OCI-LY7 (cell line): ENCODE results near the gene HINFP. TPM values are rescaled to one million over a fixed set of nuclear protein-coding genes. Genes with fewer than 3 reads are reported as not detected.
A peak's percentile ranks its signal among the peaks of the same experiment; 100 is the strongest.

Experiments used
- BruUV-seq: library from RNA; stranded (reverse); fragments of 400-500 nt; replicated peaks from 2 replicates; lab custom pipeline; 2021; lab: Mats Ljungman, UMichigan
- CTCF ChIA-PET: fragments of 300-600 bp; sonication (Branson Sonifier 250); formaldehyde crosslinking; loops from one replicate; lab custom pipeline; 2022; ENCODE audit warnings: antibody characterized with exemption; ENCODE audit not compliant: unreplicated experiment; lab: Charles Lee
- POLR2A ChIA-PET: fragments of 300-600 bp; sonication (Branson Sonifier 250); formaldehyde crosslinking; loops from one replicate; lab custom pipeline; 2022; ENCODE audit warnings: antibody characterized with exemption; lab: Charles Lee
- DNase-seq: peaks from one replicate; pipeline ENCODE4 v3.0.0-alpha.2; 2015; ENCODE audit warnings: low spot score
- H2AFZ ChIP-seq: fragments of 200-600 bp; sonication (generic), shearing (Covaris generic); 2 replicates; pipeline ENCODE4 v1.6.1; 2014; ENCODE audit warnings: mild to moderate bottlenecking, antibody characterized with exemption, low read length, moderate library complexity
- H3K27ac ChIP-seq: fragments of 200-600 bp; sonication (generic); 2 replicates; pipeline ENCODE4 v1.5.1; 2014; ENCODE audit warnings: mixed run types, low read depth, mild to moderate bottlenecking, moderate library complexity, low read length, inconsistent platforms; ENCODE audit not compliant: poor library complexity, severe bottlenecking
- H3K36me3 ChIP-seq: fragments of 200-600 bp; sonication (generic); 2 replicates; pipeline ENCODE4 v1.6.1; 2014; ENCODE audit warnings: mild to moderate bottlenecking, antibody characterized with exemption, low read length, moderate library complexity, mixed read lengths; ENCODE audit not compliant: insufficient read depth
- H3K4me1 ChIP-seq: fragments of 200-600 bp; sonication (generic); 2 replicates; pipeline ENCODE4 v1.5.1; 2014; ENCODE audit warnings: mild to moderate bottlenecking, low read length; ENCODE audit not compliant: insufficient read depth, poor library complexity, severe bottlenecking
- H3K4me2 ChIP-seq: fragments of 200-600 bp; sonication (generic); 2 replicates; pipeline ENCODE4 v1.6.1; 2014; ENCODE audit warnings: mild to moderate bottlenecking, low read length
- H3K4me3 ChIP-seq: fragments of 200-600 bp; sonication (generic); 2 replicates; pipeline ENCODE4 v1.5.1; 2014; ENCODE audit warnings: mild to moderate bottlenecking, low read depth, low read length; ENCODE audit not compliant: poor library complexity, severe bottlenecking
- H3K79me2 ChIP-seq: fragments of 200-600 bp; sonication (generic); 2 replicates; pipeline ENCODE4 v1.6.1; 2016; ENCODE audit warnings: low read depth, mild to moderate bottlenecking, low read length, moderate library complexity, mixed read lengths; ENCODE audit not compliant: insufficient read depth
- H3K9me2 ChIP-seq: fragments of 200-600 bp; sonication (generic); 2 replicates; pipeline ENCODE4 v1.6.1; 2016; ENCODE audit warnings: mild to moderate bottlenecking, low read length, mixed read lengths; ENCODE audit not compliant: insufficient read depth
- H3K9me3 ChIP-seq: fragments of 200-600 bp; sonication (generic); 2 replicates; pipeline ENCODE4 v1.6.1; 2014; ENCODE audit warnings: mild to moderate bottlenecking, mixed run types, low read length, mixed read lengths
- H4K20me1 ChIP-seq: fragments of 200-600 bp; sonication (generic); 2 replicates; pipeline ENCODE4 v1.6.1; 2014; ENCODE audit warnings: mild to moderate bottlenecking, antibody characterized with exemption, low read length, moderate library complexity, mixed read lengths; ENCODE audit not compliant: insufficient read depth
- EZH2phosphoT487 ChIP-seq: fragments of 200-600 bp; sonication (generic); IDR thresholded peaks from 2 replicates; pipeline ENCODE4 v1.6.1; 2018; ENCODE audit warnings: low read depth, borderline replicate concordance, mild to moderate bottlenecking, mixed run types, antibody characterized with exemption, low read length, moderate library complexity, mixed read lengths
- intact Hi-C: fragments of 100-400 bp; cut with micrococcal nuclease; formaldehyde crosslinking; loops from one replicate; pipeline ENCODE4 v1.10.0; 2022; ENCODE audit not compliant: unreplicated experiment
- total RNA-seq, 2 experiments: library from RNA; depleted of rRNA in 1 of 2; stranded (reverse); fragments of >200 nt in 1 of 2; shearing (Covaris generic) in 1 of 2; gene quantifications; 2 replicates each; pipeline ENCODE4 v1.2.3, GENCODE V29; 2014 to 2022
- TF ChIP-seq, protein P1 (sequence below): fragments of 200-600 bp; sonication (generic); conservative IDR thresholded peaks from 2 replicates; pipeline ENCODE4 v1.5.1; 2014; ENCODE audit warnings: mild to moderate bottlenecking, antibody characterized with exemption, low read length, moderate library complexity, mixed read lengths

Gene HINFP
- total RNA-seq, 2 experiments from 2014 or later, result 27.7 to 29.6 TPM

- no TSS peak for BruUV-seq
- ChIA-PET CTCF (no interaction called here), POLR2A (interaction anchor here (1.6 kb wide), 1 partner anchor 47 kb away, joined by 3 read pairs; no protein-coding TSS in a partner anchor)
- H3K9me2 ChIP-seq, result no peaks in the 10 kb centered on the region
- TF ChIP-seq EZH2phosphoT487, result no peak
- TF ChIP-seq, protein P1, sequence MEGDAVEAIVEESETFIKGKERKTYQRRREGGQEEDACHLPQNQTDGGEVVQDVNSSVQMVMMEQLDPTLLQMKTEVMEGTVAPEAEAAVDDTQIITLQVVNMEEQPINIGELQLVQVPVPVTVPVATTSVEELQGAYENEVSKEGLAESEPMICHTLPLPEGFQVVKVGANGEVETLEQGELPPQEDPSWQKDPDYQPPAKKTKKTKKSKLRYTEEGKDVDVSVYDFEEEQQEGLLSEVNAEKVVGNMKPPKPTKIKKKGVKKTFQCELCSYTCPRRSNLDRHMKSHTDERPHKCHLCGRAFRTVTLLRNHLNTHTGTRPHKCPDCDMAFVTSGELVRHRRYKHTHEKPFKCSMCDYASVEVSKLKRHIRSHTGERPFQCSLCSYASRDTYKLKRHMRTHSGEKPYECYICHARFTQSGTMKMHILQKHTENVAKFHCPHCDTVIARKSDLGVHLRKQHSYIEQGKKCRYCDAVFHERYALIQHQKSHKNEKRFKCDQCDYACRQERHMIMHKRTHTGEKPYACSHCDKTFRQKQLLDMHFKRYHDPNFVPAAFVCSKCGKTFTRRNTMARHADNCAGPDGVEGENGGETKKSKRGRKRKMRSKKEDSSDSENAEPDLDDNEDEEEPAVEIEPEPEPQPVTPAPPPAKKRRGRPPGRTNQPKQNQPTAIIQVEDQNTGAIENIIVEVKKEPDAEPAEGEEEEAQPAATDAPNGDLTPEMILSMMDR, result no peak
- peak within 1 kb of the TSS; percentile 95 for H3K4me2 ChIP-seq
- H3K4me1 ChIP-seq, result peaks cover 17% of the 10 kb centered on the region
- peak; percentile 25 for DNase-seq
- peak within 1 kb of the TSS; percentile 66 for H3K4me3 ChIP-seq
- no peak within 1 kb of the TSS for H3K27ac ChIP-seq
- H4K20me1 ChIP-seq, result no peaks in the 10 kb centered on the region
- H2AFZ ChIP-seq, result peak within 1 kb of the TSS; percentile 75
- no peaks in the 10 kb centered on the region for H3K36me3 ChIP-seq
- intact Hi-C loops, result no loop called here
- no peaks in the 10 kb centered on the region for H3K9me3 ChIP-seq
- H3K79me2 ChIP-seq, result no peaks in the 10 kb centered on the region
Measured at GRCh38 chr11:119149018-119149785, 27.8 kb downstream of the HINFP start, which contains the start of gene ABCG4. ABCG4 (plus strand) TSS chr11:119149052; CDS start chr11:119149966, 914 bp downstream.

GRCh38 chr11:119149786-119150275 is 28.5 kb downstream of the HINFP start:
- POLR2A ChIA-PET, result interaction anchor here (1.1 to 1.9 kb wide), 2 partner anchors 19 to 29 kb away, joined by 3 to 5 read pairs; partner anchors contain the start of gene HINFP
- H2AFZ ChIP-seq, result no peak overlapping the region
- peaks cover 17% of the 10 kb centered on the region for H3K4me1 ChIP-seq
- no peak overlapping the region for H3K27ac ChIP-seq
- CTCF ChIA-PET, result no interaction called here
- no peak for DNase-seq
- no peaks in the 10 kb centered on the region for H4K20me1 ChIP-seq
- no peaks in the 10 kb centered on the region for H3K9me2 ChIP-seq
- no TSS peak for BruUV-seq
- no peaks in the 10 kb centered on the region for H3K36me3 ChIP-seq
- intact Hi-C loops, result no loop called here
- no peaks in the 10 kb centered on the region for H3K9me3 ChIP-seq
- H3K79me2 ChIP-seq, result no peaks in the 10 kb centered on the region
- H3K4me2 ChIP-seq, result peak overlapping the region; percentile 95
- H3K4me3 ChIP-seq, result no peak overlapping the region
- no peak for TF ChIP-seq EZH2phosphoT487
- TF ChIP-seq, protein P1, result no peak

DNA sequence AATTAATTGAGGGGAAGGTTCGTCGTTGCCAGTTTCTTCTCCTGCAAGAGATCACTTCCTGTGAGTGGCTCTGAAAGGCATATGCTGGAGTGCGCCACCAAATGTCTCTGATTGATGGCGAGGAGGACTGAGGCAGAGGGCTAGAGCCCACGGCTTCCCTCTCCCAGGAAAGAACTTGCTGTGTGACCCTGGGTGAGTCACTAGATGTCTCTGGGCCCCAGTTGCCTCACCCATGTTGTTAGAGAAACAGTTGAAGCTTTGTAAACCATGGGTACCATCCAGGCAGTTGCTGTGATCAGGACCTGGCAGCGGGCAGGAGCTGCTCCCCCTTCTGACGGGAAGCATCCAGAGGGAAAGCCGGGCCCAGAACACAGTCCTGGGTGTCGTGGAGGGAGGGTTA is 30.7 kb downstream of the HINFP start:
- POLR2A ChIA-PET, result interaction anchor here (0.6 to 1.9 kb wide), 2 partner anchors 13 to 31 kb away, joined by 4 to 5 read pairs; partner anchors contain the start of gene HINFP
- no peak for DNase-seq
- Histone ChIP-seq H3K27ac (no peak overlapping the region), H3K79me2 (no peaks in the 10 kb centered on the region), H3K9me3 (no peaks in the 10 kb centered on the region), H3K9me2 (no peaks in the 10 kb centered on the region), H3K4me3 (no peak overlapping the region), H3K4me2 (no peak overlapping the region), H3K36me3 (no peaks in the 10 kb centered on the region), H3K4me1 (peaks cover 22% of the 10 kb centered on the region), H2AFZ (no peak overlapping the region), H4K20me1 (no peaks in the 10 kb centered on the region)
- BruUV-seq, result no TSS peak
- CTCF ChIA-PET, result interaction anchor here (0.6 kb wide), 1 partner anchor 30 kb away, joined by 3 read pairs; no protein-coding TSS in a partner anchor
- intact Hi-C loops, result no loop called here
- TF ChIP-seq, protein P1, result no peak
- no peak for TF ChIP-seq EZH2phosphoT487
